Measurements from ENCODE around the gene NET1.

The NET1 gene

DNA sequence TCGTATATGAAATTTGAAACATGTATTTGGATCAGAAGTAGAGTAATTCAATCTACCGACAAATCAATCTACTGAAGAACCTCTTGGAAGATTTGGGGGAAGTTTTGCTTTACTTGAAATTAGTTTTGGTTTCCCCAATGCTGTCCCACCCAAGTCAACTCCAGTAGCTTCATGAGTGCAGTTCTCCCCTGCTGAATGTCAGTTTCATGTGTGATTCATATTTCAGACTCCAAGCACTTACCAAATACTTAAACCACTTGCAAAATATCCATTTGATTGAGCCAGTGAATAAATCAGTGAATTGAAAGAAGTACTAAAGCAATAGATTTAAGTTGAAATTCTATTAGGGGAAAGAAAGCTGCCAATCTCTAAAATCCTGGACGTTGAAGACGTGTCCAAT lies 77.7 kb downstream of the NET1 start:
- in situ Hi-C loops (cut with MboI; ENCODE audit: low sequenced_read_pairs, unreplicated experiment): no loop called here
- no peak for DNase-seq (ENCODE audit: low spot score)
- TF ChIP-seq, protein P1, sequence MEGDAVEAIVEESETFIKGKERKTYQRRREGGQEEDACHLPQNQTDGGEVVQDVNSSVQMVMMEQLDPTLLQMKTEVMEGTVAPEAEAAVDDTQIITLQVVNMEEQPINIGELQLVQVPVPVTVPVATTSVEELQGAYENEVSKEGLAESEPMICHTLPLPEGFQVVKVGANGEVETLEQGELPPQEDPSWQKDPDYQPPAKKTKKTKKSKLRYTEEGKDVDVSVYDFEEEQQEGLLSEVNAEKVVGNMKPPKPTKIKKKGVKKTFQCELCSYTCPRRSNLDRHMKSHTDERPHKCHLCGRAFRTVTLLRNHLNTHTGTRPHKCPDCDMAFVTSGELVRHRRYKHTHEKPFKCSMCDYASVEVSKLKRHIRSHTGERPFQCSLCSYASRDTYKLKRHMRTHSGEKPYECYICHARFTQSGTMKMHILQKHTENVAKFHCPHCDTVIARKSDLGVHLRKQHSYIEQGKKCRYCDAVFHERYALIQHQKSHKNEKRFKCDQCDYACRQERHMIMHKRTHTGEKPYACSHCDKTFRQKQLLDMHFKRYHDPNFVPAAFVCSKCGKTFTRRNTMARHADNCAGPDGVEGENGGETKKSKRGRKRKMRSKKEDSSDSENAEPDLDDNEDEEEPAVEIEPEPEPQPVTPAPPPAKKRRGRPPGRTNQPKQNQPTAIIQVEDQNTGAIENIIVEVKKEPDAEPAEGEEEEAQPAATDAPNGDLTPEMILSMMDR (IDR thresholded peaks at IDR 0.05; ENCODE audit: borderline replicate concordance, control extremely low read depth, extremely low read depth, insufficient read depth, missing control alignments): no peak

DNA sequence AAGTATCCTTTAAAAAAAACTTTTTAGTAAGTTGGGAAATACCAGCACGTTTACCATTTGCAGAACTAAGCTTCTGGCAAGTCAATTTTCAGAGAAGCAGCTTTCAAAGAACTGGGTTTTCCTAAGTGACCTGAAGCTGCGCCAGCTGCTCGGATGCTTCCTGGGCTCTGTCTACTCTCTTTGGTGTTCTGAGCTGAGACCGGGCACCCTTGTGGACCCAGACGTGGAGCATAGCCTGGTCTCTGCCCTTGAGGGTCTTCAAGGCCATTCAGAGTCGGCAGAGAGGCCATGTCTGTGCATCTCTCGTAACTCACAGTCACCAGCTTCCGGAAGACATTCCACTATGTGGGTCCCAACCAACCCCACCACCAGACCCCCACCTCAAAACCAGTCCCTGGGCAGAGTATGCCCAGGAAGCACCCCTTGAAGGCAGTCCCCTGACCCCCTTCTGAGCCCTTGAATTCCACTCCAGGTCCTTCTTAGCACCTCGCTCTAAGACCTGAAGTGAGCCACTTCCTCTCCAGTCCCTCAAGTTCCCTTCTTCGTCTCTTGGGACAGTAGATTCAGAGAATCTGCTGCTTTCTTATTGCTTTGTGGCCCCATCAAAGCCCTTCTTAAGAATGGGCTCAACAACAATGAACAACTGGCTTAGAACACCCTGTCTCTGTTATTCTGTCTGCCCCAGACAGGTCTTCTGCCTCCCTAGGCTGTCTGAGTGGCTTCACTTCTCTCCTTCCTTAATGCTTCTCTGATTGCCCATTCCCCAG lies 78.5 kb downstream of the NET1 start:
- DNase-seq (ENCODE audit: low spot score): no peak
- TF ChIP-seq, protein P1 (IDR thresholded peaks at IDR 0.05; ENCODE audit: borderline replicate concordance, control extremely low read depth, extremely low read depth, insufficient read depth, missing control alignments): no peak
- in situ Hi-C loops (cut with MboI; ENCODE audit: low sequenced_read_pairs, unreplicated experiment): no loop called here

DNA sequence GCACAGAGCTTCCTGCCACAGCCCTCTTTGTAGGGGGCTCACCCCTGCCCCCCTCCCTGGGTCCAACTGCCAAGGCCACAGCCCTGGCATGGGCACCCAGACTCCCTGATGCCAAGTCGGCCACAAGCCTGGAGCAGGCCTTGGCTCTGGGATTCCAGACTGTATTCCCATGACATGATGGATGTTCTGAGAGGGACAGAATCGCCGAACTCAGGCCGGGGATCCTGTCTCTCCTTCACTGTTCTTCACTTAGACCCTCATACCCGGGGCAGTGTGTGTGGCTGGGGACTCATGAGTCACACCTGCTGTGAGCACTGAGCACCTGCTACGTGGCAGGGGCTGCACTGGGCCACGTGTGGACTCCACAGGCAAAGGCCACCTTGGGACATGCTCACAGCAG lies 79.1 kb downstream of the NET1 start:
- TF ChIP-seq, protein P1 (IDR thresholded peaks at IDR 0.05; ENCODE audit: borderline replicate concordance, control extremely low read depth, extremely low read depth, insufficient read depth, missing control alignments): no peak
- in situ Hi-C loops (cut with MboI; ENCODE audit: low sequenced_read_pairs, unreplicated experiment): no loop called here
- DNase-seq (ENCODE audit: low spot score): no peak

DNA sequence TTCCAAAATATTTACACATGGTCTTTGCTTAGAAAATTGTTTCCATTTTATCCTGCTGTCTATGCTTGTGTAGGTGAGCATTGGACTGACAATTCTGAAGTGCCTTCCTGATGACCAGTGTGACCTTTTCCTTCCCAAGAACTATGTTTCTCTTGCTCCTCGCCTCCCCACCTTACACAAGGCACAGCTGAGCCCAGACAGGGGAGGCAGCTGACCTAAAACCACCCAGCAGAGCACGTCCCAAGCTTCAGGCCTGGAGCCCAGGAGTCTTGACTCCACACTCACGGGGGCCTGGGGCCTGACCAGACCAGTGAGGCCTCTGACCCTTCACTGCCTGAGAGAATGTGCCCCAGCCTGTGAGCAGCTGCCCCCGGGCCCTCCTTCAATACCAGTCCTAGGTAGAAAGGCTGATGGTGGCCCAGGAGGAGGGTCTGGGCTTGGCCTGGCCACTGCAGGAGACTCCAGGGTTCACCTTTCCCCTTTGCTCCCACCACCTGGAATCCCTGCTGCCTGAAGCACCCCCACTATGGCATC lies 80.0 kb downstream of the NET1 start:
- DNase-seq (ENCODE audit: low spot score): no peak
- in situ Hi-C loops (cut with MboI; ENCODE audit: low sequenced_read_pairs, unreplicated experiment): no loop called here
- TF ChIP-seq, protein P1 (IDR thresholded peaks at IDR 0.05; ENCODE audit: borderline replicate concordance, control extremely low read depth, extremely low read depth, insufficient read depth, missing control alignments): no peak

DNA sequence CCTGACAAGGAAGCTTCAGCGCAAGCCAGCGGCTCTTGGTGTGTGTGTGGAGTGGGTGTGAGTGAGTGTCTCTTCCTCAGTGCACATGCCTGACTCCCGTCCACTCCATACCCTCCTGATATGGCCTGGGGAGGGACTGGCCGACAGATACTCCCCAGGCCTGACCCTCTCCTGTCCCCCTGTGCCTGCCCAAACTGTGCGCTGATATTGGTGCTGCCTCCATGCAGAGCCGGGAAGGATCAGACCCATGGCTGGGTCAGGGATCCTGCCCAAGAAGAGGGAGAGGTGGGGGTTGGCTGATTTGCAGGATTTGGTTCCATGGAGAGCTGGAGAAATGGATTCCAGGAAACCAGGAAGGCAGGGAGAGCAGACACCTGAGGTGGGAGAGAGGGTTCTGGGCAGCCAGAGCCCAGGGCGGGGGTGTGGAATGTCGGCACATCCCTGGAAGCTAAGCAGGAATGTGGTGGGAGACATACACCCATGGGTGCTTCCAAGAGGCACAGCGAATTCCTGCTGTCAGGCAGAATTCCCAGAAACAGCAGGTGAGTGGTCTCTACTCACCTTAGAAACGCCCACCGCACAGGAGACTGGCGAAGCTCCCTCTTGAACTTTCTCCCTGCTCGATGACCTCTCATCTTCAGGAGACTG lies 80.7 kb downstream of the NET1 start:
- in situ Hi-C loops (cut with MboI; ENCODE audit: low sequenced_read_pairs, unreplicated experiment): no loop called here
- no peak for DNase-seq (ENCODE audit: low spot score)
- TF ChIP-seq, protein P1 (IDR thresholded peaks at IDR 0.05; ENCODE audit: borderline replicate concordance, control extremely low read depth, extremely low read depth, insufficient read depth, missing control alignments): no peak

DNA sequence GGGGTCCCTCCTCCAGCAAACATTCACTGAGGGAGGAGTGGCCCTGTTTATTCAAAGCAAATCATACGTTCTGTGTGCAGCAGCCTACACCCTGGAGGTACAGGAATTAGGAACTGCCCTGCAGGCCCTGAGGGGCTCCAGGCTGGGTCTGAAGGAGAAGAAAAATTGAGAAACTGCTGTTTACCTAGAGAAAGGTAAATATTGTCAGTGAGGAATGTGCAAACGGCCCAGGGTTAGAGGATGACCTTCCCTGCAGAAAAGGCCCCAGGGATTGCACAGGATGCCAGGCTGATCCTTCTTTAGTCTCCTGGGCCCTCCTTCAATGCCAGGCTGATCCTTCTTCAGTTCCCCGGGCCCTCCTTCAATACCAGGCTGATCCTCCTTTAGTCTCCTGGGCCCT lies 81.3 kb downstream of the NET1 start:
- TF ChIP-seq, protein P1 (IDR thresholded peaks at IDR 0.05; ENCODE audit: borderline replicate concordance, control extremely low read depth, extremely low read depth, insufficient read depth, missing control alignments): no peak
- no peak for DNase-seq (ENCODE audit: low spot score)
- in situ Hi-C loops (cut with MboI; ENCODE audit: low sequenced_read_pairs, unreplicated experiment): no loop called here
